Activated T-cell treated with anti-CD3 and anti-CD28 coated beads, Interleukin-2, amount 50 U/mL, for 1 hour (primary cell): Measurements from ENCODE around the gene ACER2.

Source experiments
- DNase-seq: peaks from one replicate; pipeline ENCODE4 v3.0.0-alpha.2; 2020

ACER2 gene

GRCh38 chr9:19490269-19490668 is 81.5 kb downstream of the ACER2 start:
- no peak for DNase-seq

- no peak for DNase-seq
Observed at GRCh38 chr9:19490828-19491227, 82.0 kb downstream of the ACER2 start.

- no peak for DNase-seq
Observed at GRCh38 chr9:19492775-19493173, 84.0 kb downstream of the ACER2 start.

GRCh38 chr9:19493174-19493811 is 84.5 kb downstream of the ACER2 start:
- DNase-seq: peak; percentile 45

- DNase-seq: no peak
Observed at GRCh38 chr9:19493876-19494275, 85.1 kb downstream of the ACER2 start.

- DNase-seq: no peak
Observed at GRCh38 chr9:19495186-19496028, 86.6 kb downstream of the ACER2 start.

- DNase-seq: no peak
Observed at GRCh38 chr9:19496321-19497050, 87.7 kb downstream of the ACER2 start.

- DNase-seq: no peak
Observed at GRCh38 chr9:19497276-19497675, 88.5 kb downstream of the ACER2 start.

- DNase-seq: no peak
Observed at GRCh38 chr9:19498015-19498414, 89.2 kb downstream of the ACER2 start.
